Trophoblast cell (in vitro differentiated cells and primary cell): ENCODE results near the gene CAMK4.

Source experiments
- DNase-seq, 2 donors: peaks; one replicate each; pipeline ENCODE4 v3.0.0-alpha.2; 2016
- H2AFZ ChIP-seq: 2 replicates; pipeline ENCODE4 v1.6.1; 2013; ENCODE audit warnings: low read length, moderate library complexity, mild to moderate bottlenecking; ENCODE audit not compliant: insufficient read depth, poor library complexity
- H2AK5ac ChIP-seq: 2 replicates; pipeline ENCODE4 v1.6.1; 2013; ENCODE audit warnings: mild to moderate bottlenecking, low read length
- H2BK120ac ChIP-seq: 2 replicates; pipeline ENCODE4 v1.6.1; 2013; ENCODE audit warnings: low read length, mild to moderate bottlenecking, moderate library complexity; ENCODE audit not compliant: insufficient read depth, poor library complexity
- H2BK12ac ChIP-seq: 2 replicates; pipeline ENCODE4 v1.6.1; 2013; ENCODE audit warnings: mild to moderate bottlenecking, low read length, moderate library complexity
- H2BK5ac ChIP-seq: 2 replicates; pipeline ENCODE4 v1.6.1; 2013; ENCODE audit warnings: low read length, low read depth, moderate library complexity, mild to moderate bottlenecking; ENCODE audit not compliant: poor library complexity
- H3K14ac ChIP-seq: 2 replicates; pipeline ENCODE4 v1.6.1; 2013; ENCODE audit warnings: mild to moderate bottlenecking, low read length
- H3K18ac ChIP-seq: 2 replicates; pipeline ENCODE4 v1.6.1; 2013; ENCODE audit warnings: mild to moderate bottlenecking, low read length
- H3K23ac ChIP-seq: 2 replicates; pipeline ENCODE4 v1.6.1; 2013; ENCODE audit warnings: low read length
- H3K27ac ChIP-seq: 2 replicates; pipeline ENCODE4 v1.5.1; 2013; ENCODE audit warnings: low read depth, mild to moderate bottlenecking, inconsistent platforms, low read length, moderate library complexity
- H3K27me3 ChIP-seq: 2 replicates; pipeline ENCODE4 v1.6.1; 2013; ENCODE audit warnings: inconsistent platforms, mild to moderate bottlenecking, low read length, moderate library complexity; ENCODE audit not compliant: insufficient read depth
- H3K36me3 ChIP-seq, 2 experiments: 1 replicate in 1 of 2; 2 replicates in 1 of 2; pipeline ENCODE4 v1.6.1; 2013; ENCODE audit warnings: low read length in 2 of 2, mild to moderate bottlenecking in 2 of 2, moderate library complexity in 1 of 2; ENCODE audit not compliant: insufficient read depth in 2 of 2, control insufficient read depth in 1 of 2
- H3K4ac ChIP-seq: 2 replicates; pipeline ENCODE4 v1.6.1; 2013; ENCODE audit warnings: low read depth, mild to moderate bottlenecking, low read length, moderate library complexity
- H3K4me1 ChIP-seq, 2 experiments: 1 replicate in 1 of 2; 2 replicates in 1 of 2; pipeline ENCODE4 v1.6.1; 2013; ENCODE audit warnings: low read length in 2 of 2, mild to moderate bottlenecking in 2 of 2, moderate library complexity in 1 of 2; ENCODE audit not compliant: insufficient read depth in 2 of 2, control insufficient read depth in 1 of 2
- H3K4me2 ChIP-seq: 2 replicates; pipeline ENCODE4 v1.6.1; 2013; ENCODE audit warnings: inconsistent platforms, mild to moderate bottlenecking, low read length, moderate library complexity
- H3K4me3 ChIP-seq: 2 replicates; pipeline ENCODE4 v1.5.1; 2013; ENCODE audit warnings: mild to moderate bottlenecking, low read depth, low read length, inconsistent platforms
- H3K79me1 ChIP-seq: one replicate; pipeline ENCODE4 v1.6.1; 2013; ENCODE audit warnings: low read length
- H3K79me2 ChIP-seq: 2 replicates; pipeline ENCODE4 v1.6.1; 2013; ENCODE audit warnings: low read length, mild to moderate bottlenecking; ENCODE audit not compliant: control insufficient read depth, insufficient read depth, poor library complexity
- H3K9ac ChIP-seq: 2 replicates; pipeline ENCODE4 v1.6.1; 2013; ENCODE audit warnings: mild to moderate bottlenecking, low read length
- H3K9me3 ChIP-seq: 2 replicates; pipeline ENCODE4 v1.6.1; 2013; ENCODE audit warnings: low read depth, mild to moderate bottlenecking, control low read depth, inconsistent platforms, low read length; ENCODE audit not compliant: insufficient read depth
- H4K12ac ChIP-seq: 2 replicates; pipeline ENCODE4 v1.6.1; 2013; ENCODE audit warnings: low read depth, mild to moderate bottlenecking, low read length, moderate library complexity
- H4K8ac ChIP-seq: 2 replicates; pipeline ENCODE4 v1.6.1; 2013; ENCODE audit warnings: low read depth, mild to moderate bottlenecking, low read length, moderate library complexity
- H4K91ac ChIP-seq: one replicate; pipeline ENCODE4 v1.6.1; 2013; ENCODE audit warnings: low read depth, mild to moderate bottlenecking, low read length, moderate library complexity
- WGBS: extraction: QIAGEN DNeasy Blood & Tissue Kit; methylation state at CpG from one replicate; pipeline ENCODE4 v1.1.7; 2013; ENCODE audit warnings: missing lambda C conversion rate; ENCODE audit not compliant: insufficient read length, insufficient coverage; ENCODE audit errors: extremely low coverage; 5-methylcytosine and 5-hydroxymethylcytosine counted together

Gene CAMK4

GRCh38 chr5:111472096-111472495, 247.9 kb downstream of the CAMK4 start:
- no peak overlapping the region for H2BK120ac ChIP-seq
- no peaks in the 10 kb centered on the region for H3K36me3 ChIP-seq
- no peak overlapping the region for H3K9ac ChIP-seq
- H4K91ac ChIP-seq, result no peak overlapping the region
- no peak overlapping the region for H4K12ac ChIP-seq
- H3K79me2 ChIP-seq, result no peaks in the 10 kb centered on the region
- no peaks in the 10 kb centered on the region for H3K79me1 ChIP-seq
- no peak overlapping the region for H3K4me3 ChIP-seq
- H4K8ac ChIP-seq, result no peak overlapping the region
- no peak overlapping the region for H2BK5ac ChIP-seq
- peaks cover 0 to 2% of the 10 kb centered on the region in 2 experiments for H3K4me1 ChIP-seq
- H3K27ac ChIP-seq, result no peak overlapping the region
- no CpG with 5 or more reads among the region's 3 CpGs for WGBS
- DNase-seq, result peak; percentile 89 to 94
- H3K27me3 ChIP-seq, result no peaks in the 10 kb centered on the region
- no peak overlapping the region for H3K14ac ChIP-seq
- no peak overlapping the region for H3K4ac ChIP-seq
- no peak overlapping the region for H3K18ac ChIP-seq
- H3K23ac ChIP-seq, result no peak overlapping the region
- H2BK12ac ChIP-seq, result no peak overlapping the region
- no peak overlapping the region for H2AFZ ChIP-seq
- H3K4me2 ChIP-seq, result no peak overlapping the region
- H2AK5ac ChIP-seq, result no peak overlapping the region
- no peaks in the 10 kb centered on the region for H3K9me3 ChIP-seq

- no peak for DNase-seq
- H3K27ac ChIP-seq, result no peak overlapping the region
- WGBS, result no CpG with 5 or more reads among the region's 3 CpGs
- no peak overlapping the region for H4K91ac ChIP-seq
- H2BK120ac ChIP-seq, result no peak overlapping the region
- H3K4me2 ChIP-seq, result no peak overlapping the region
- no peak overlapping the region for H3K23ac ChIP-seq
- H2BK12ac ChIP-seq, result no peak overlapping the region
- H2BK5ac ChIP-seq, result no peak overlapping the region
- H3K79me1 ChIP-seq, result no peaks in the 10 kb centered on the region
- H3K4me3 ChIP-seq, result no peak overlapping the region
- H3K14ac ChIP-seq, result no peak overlapping the region
- H4K12ac ChIP-seq, result no peak overlapping the region
- H3K27me3 ChIP-seq, result no peaks in the 10 kb centered on the region
- no peak overlapping the region for H4K8ac ChIP-seq
- no peak overlapping the region for H3K9ac ChIP-seq
- no peaks in the 10 kb centered on the region for H3K36me3 ChIP-seq
- H3K9me3 ChIP-seq, result no peaks in the 10 kb centered on the region
- no peak overlapping the region for H3K4ac ChIP-seq
- no peak overlapping the region for H2AK5ac ChIP-seq
- H3K4me1 ChIP-seq, result peaks cover 0 to 2% of the 10 kb centered on the region in 2 experiments
- no peak overlapping the region for H3K18ac ChIP-seq
- H3K79me2 ChIP-seq, result no peaks in the 10 kb centered on the region
- no peak overlapping the region for H2AFZ ChIP-seq
Measured at GRCh38 chr5:111472579-111472978, 248.4 kb downstream of the CAMK4 start.

- DNase-seq, result no peak
- H2BK120ac ChIP-seq, result no peak overlapping the region
- H4K8ac ChIP-seq, result no peak overlapping the region
- no peak overlapping the region for H2BK5ac ChIP-seq
- no peak overlapping the region for H3K27ac ChIP-seq
- H3K79me2 ChIP-seq, result no peaks in the 10 kb centered on the region
- H3K36me3 ChIP-seq, result no peaks in the 10 kb centered on the region
- no peaks in the 10 kb centered on the region for H3K27me3 ChIP-seq
- no peak overlapping the region for H3K23ac ChIP-seq
- H3K9ac ChIP-seq, result no peak overlapping the region
- no peak overlapping the region for H3K14ac ChIP-seq
- H3K4ac ChIP-seq, result no peak overlapping the region
- no peaks in the 10 kb centered on the region for H3K79me1 ChIP-seq
- H2AFZ ChIP-seq, result no peak overlapping the region
- H4K91ac ChIP-seq, result no peak overlapping the region
- peaks cover 0 to 2% of the 10 kb centered on the region in 2 experiments for H3K4me1 ChIP-seq
- H4K12ac ChIP-seq, result no peak overlapping the region
- no peak overlapping the region for H3K4me3 ChIP-seq
- no peak overlapping the region for H3K4me2 ChIP-seq
- H2BK12ac ChIP-seq, result no peak overlapping the region
- H2AK5ac ChIP-seq, result no peak overlapping the region
- no peaks in the 10 kb centered on the region for H3K9me3 ChIP-seq
- WGBS, result no CpG with 5 or more reads among the region's 1 CpG
- no peak overlapping the region for H3K18ac ChIP-seq
Measured at GRCh38 chr5:111478266-111478665, 254.1 kb downstream of the CAMK4 start.

GRCh38 chr5:111478898-111479297, 254.7 kb downstream of the CAMK4 start:
- no peaks in the 10 kb centered on the region for H3K27me3 ChIP-seq
- H3K4me3 ChIP-seq, result no peak overlapping the region
- peaks cover 0 to 2% of the 10 kb centered on the region in 2 experiments for H3K4me1 ChIP-seq
- H4K8ac ChIP-seq, result no peak overlapping the region
- H4K12ac ChIP-seq, result no peak overlapping the region
- no peak overlapping the region for H2BK5ac ChIP-seq
- no peak overlapping the region for H3K23ac ChIP-seq
- no peak overlapping the region for H3K27ac ChIP-seq
- no peak overlapping the region for H2BK12ac ChIP-seq
- no peak overlapping the region for H3K9ac ChIP-seq
- H3K9me3 ChIP-seq, result no peaks in the 10 kb centered on the region
- no peak overlapping the region for H4K91ac ChIP-seq
- H3K4ac ChIP-seq, result no peak overlapping the region
- no peak overlapping the region for H2BK120ac ChIP-seq
- H3K14ac ChIP-seq, result no peak overlapping the region
- no peak overlapping the region for H2AK5ac ChIP-seq
- no peaks in the 10 kb centered on the region for H3K79me2 ChIP-seq
- WGBS, result no CpG with 5 or more reads among the region's 2 CpGs
- H3K18ac ChIP-seq, result no peak overlapping the region
- no peaks in the 10 kb centered on the region for H3K36me3 ChIP-seq
- H3K79me1 ChIP-seq, result no peaks in the 10 kb centered on the region
- no peak overlapping the region for H3K4me2 ChIP-seq
- no peak for DNase-seq
- no peak overlapping the region for H2AFZ ChIP-seq
